ENCODE results near the gene LRRC2. TPM values are rescaled to one million over a fixed set of nuclear protein-coding genes. Genes with fewer than 3 reads are reported as not detected.

The LRRC2 gene
- total and polyA plus RNA-seq, 5 donors from 2014 or later, result 1.2 to 3.8 (median 2.4) TPM

GRCh38 chr3:46508850-46509591 lies 57.1 kb downstream of the LRRC2 start:
- H3K4me3 ChIP-seq (ENCODE audit: low read depth, low read length), result no peak overlapping the region
- Mint-ChIP-seq H3K4me1 (peaks cover 0 to 8% (median 2%) of the 10 kb centered on the region in 4 donors), H3K36me3 (no peaks in the 10 kb centered on the region), H3K27ac (no peak overlapping the region), H3K9me3 (peaks cover 0 to 3% (median 0%) of the 10 kb centered on the region in 7 donors), H3K4me3 (no peak overlapping the region), H3K27me3 (peaks cover 5% of the 10 kb centered on the region)
- no peaks in the 10 kb centered on the region for H3K27me3 ChIP-seq (ENCODE audit: control insufficient read depth, insufficient read depth, low read length)
- DNase-seq (no peak), ATAC-seq (ENCODE audit: low read depth in 2 of 2) (no peak)
- no peaks in the 10 kb centered on the region for H3K4me1 ChIP-seq (ENCODE audit: control insufficient read depth, insufficient read depth, low read length, poor library complexity, severe bottlenecking)
- H3K27ac ChIP-seq (ENCODE audit: insufficient read depth, low read length, poor library complexity, severe bottlenecking), result no peak overlapping the region
- H3K36me3 ChIP-seq (ENCODE audit: control insufficient read depth, insufficient read depth, low read length), result no peaks in the 10 kb centered on the region
- H3K9me3 ChIP-seq (ENCODE audit: control insufficient read depth in 2 of 2, low read length in 2 of 2), result no peaks in the 10 kb centered on the region

- H3K27ac ChIP-seq (ENCODE audit: insufficient read depth, low read length, poor library complexity, severe bottlenecking), result no peak overlapping the region
- H3K36me3 Mint-ChIP-seq, result peaks cover 3% of the 10 kb centered on the region
- no peaks in the 10 kb centered on the region for H3K4me1 ChIP-seq (ENCODE audit: control insufficient read depth, insufficient read depth, low read length, poor library complexity, severe bottlenecking)
- no peaks in the 10 kb centered on the region for H3K9me3 ChIP-seq (ENCODE audit: control insufficient read depth in 2 of 2, low read length in 2 of 2)
- H3K9me3 Mint-ChIP-seq, result peaks cover 0 to 2% (median 0%) of the 10 kb centered on the region in 7 donors
- H3K4me3 Mint-ChIP-seq, result no peak overlapping the region
- ATAC-seq (ENCODE audit: low read depth in 2 of 2) (no peak), DNase-seq (no peak)
- no peak overlapping the region for H3K27ac Mint-ChIP-seq
- no peak overlapping the region for H3K4me3 ChIP-seq (ENCODE audit: low read depth, low read length)
- H3K36me3 ChIP-seq (ENCODE audit: control insufficient read depth, insufficient read depth, low read length), result no peaks in the 10 kb centered on the region
- H3K4me1 Mint-ChIP-seq, result peaks cover 0 to 9% (median 4%) of the 10 kb centered on the region in 4 donors
- H3K27me3 Mint-ChIP-seq, result no peaks in the 10 kb centered on the region
- H3K27me3 ChIP-seq (ENCODE audit: control insufficient read depth, insufficient read depth, low read length), result no peaks in the 10 kb centered on the region
Observed at GRCh38 chr3:46506526-46506925, 59.6 kb downstream of the LRRC2 start.

GRCh38 chr3:46505953-46506352 lies 60.1 kb downstream of the LRRC2 start:
- Histone ChIP-seq H3K27ac (ENCODE audit: insufficient read depth, low read length, poor library complexity, severe bottlenecking) (no peak overlapping the region), H3K9me3 (ENCODE audit: control insufficient read depth in 2 of 2, low read length in 2 of 2) (no peaks in the 10 kb centered on the region), H3K27me3 (ENCODE audit: control insufficient read depth, insufficient read depth, low read length) (no peaks in the 10 kb centered on the region), H3K4me3 (ENCODE audit: low read depth, low read length) (no peak overlapping the region), H3K36me3 (ENCODE audit: control insufficient read depth, insufficient read depth, low read length) (no peaks in the 10 kb centered on the region), H3K4me1 (ENCODE audit: control insufficient read depth, insufficient read depth, low read length, poor library complexity, severe bottlenecking) (no peaks in the 10 kb centered on the region)
- no peaks in the 10 kb centered on the region for H3K27me3 Mint-ChIP-seq
- H3K4me1 Mint-ChIP-seq, result peaks cover 0 to 9% (median 4%) of the 10 kb centered on the region in 4 donors
- no peak for ATAC-seq (ENCODE audit: low read depth in 2 of 2)
- H3K36me3 Mint-ChIP-seq, result peaks cover 3% of the 10 kb centered on the region
- DNase-seq, result no peak
- H3K4me3 Mint-ChIP-seq, result no peak overlapping the region
- H3K9me3 Mint-ChIP-seq, result peaks cover 0 to 2% (median 0%) of the 10 kb centered on the region in 7 donors
- H3K27ac Mint-ChIP-seq, result no peak overlapping the region

GRCh38 chr3:46504789-46505188 lies 61.3 kb downstream of the LRRC2 start:
- DNase-seq (peak in 1 of 3 donors; percentile 25), ATAC-seq (ENCODE audit: low read depth in 2 of 2) (no peak)
- Mint-ChIP-seq H3K36me3 (peaks cover 3% of the 10 kb centered on the region), H3K9me3 (peaks cover 0 to 2% (median 0%) of the 10 kb centered on the region in 7 donors), H3K27me3 (no peaks in the 10 kb centered on the region), H3K27ac (no peak overlapping the region), H3K4me3 (no peak overlapping the region), H3K4me1 (peaks cover 0 to 11% (median 4%) of the 10 kb centered on the region in 4 donors)
- Histone ChIP-seq H3K36me3 (ENCODE audit: control insufficient read depth, insufficient read depth, low read length) (no peaks in the 10 kb centered on the region), H3K4me1 (ENCODE audit: control insufficient read depth, insufficient read depth, low read length, poor library complexity, severe bottlenecking) (no peaks in the 10 kb centered on the region), H3K4me3 (ENCODE audit: low read depth, low read length) (no peak overlapping the region), H3K27me3 (ENCODE audit: control insufficient read depth, insufficient read depth, low read length) (no peaks in the 10 kb centered on the region), H3K27ac (ENCODE audit: insufficient read depth, low read length, poor library complexity, severe bottlenecking) (no peak overlapping the region), H3K9me3 (ENCODE audit: control insufficient read depth in 2 of 2, low read length in 2 of 2) (no peaks in the 10 kb centered on the region)

- peaks cover 0 to 2% (median 0%) of the 10 kb centered on the region in 7 donors for H3K9me3 Mint-ChIP-seq
Observed at GRCh38 chr3:46503200-46503874, 62.8 kb downstream of the LRRC2 start.

GRCh38 chr3:46501702-46502101 lies 64.4 kb downstream of the LRRC2 start:
- peaks cover 0 to 2% (median 0%) of the 10 kb centered on the region in 7 donors for H3K9me3 Mint-ChIP-seq
- peaks cover 0 to 13% (median 7%) of the 10 kb centered on the region in 4 donors for H3K4me1 Mint-ChIP-seq
- Histone ChIP-seq H3K27ac (ENCODE audit: insufficient read depth, low read length, poor library complexity, severe bottlenecking) (no peak overlapping the region), H3K36me3 (ENCODE audit: control insufficient read depth, insufficient read depth, low read length) (no peaks in the 10 kb centered on the region), H3K9me3 (ENCODE audit: control insufficient read depth in 2 of 2, low read length in 2 of 2) (no peaks in the 10 kb centered on the region), H3K4me3 (ENCODE audit: low read depth, low read length) (no peak overlapping the region), H3K4me1 (ENCODE audit: control insufficient read depth, insufficient read depth, low read length, poor library complexity, severe bottlenecking) (peaks cover 3% of the 10 kb centered on the region), H3K27me3 (ENCODE audit: control insufficient read depth, insufficient read depth, low read length) (no peaks in the 10 kb centered on the region)
- H3K27ac Mint-ChIP-seq, result no peak overlapping the region
- ATAC-seq (ENCODE audit: low read depth in 2 of 2) (no peak), DNase-seq (no peak)
- peaks cover 3% of the 10 kb centered on the region for H3K36me3 Mint-ChIP-seq
- H3K27me3 Mint-ChIP-seq, result peaks cover 4% of the 10 kb centered on the region
- H3K4me3 Mint-ChIP-seq, result no peak overlapping the region

More at GRCh38 chr3:46503200-46503874, 62.8 kb downstream of the LRRC2 start:
- Histone ChIP-seq H3K27me3 (ENCODE audit: control insufficient read depth, insufficient read depth, low read length) (no peaks in the 10 kb centered on the region), H3K36me3 (ENCODE audit: control insufficient read depth, insufficient read depth, low read length) (no peaks in the 10 kb centered on the region), H3K4me1 (ENCODE audit: control insufficient read depth, insufficient read depth, low read length, poor library complexity, severe bottlenecking) (no peaks in the 10 kb centered on the region), H3K27ac (ENCODE audit: insufficient read depth, low read length, poor library complexity, severe bottlenecking) (no peak overlapping the region), H3K4me3 (ENCODE audit: low read depth, low read length) (no peak overlapping the region), H3K9me3 (ENCODE audit: control insufficient read depth in 2 of 2, low read length in 2 of 2) (no peaks in the 10 kb centered on the region)
- no peak for DNase-seq
- no peak overlapping the region for H3K4me3 Mint-ChIP-seq
- no peak overlapping the region for H3K27ac Mint-ChIP-seq
- H3K36me3 Mint-ChIP-seq, result peaks cover 3% of the 10 kb centered on the region
- peaks cover 4% of the 10 kb centered on the region for H3K27me3 Mint-ChIP-seq
- peaks cover 0 to 11% (median 4%) of the 10 kb centered on the region in 4 donors for H3K4me1 Mint-ChIP-seq
- no peak for ATAC-seq (ENCODE audit: low read depth in 2 of 2)

- H3K27me3 Mint-ChIP-seq, result peaks cover 4% of the 10 kb centered on the region
- ATAC-seq (ENCODE audit: low read depth in 2 of 2) (no peak), DNase-seq (no peak)
- peaks cover 3% of the 10 kb centered on the region for H3K4me1 ChIP-seq (ENCODE audit: control insufficient read depth, insufficient read depth, low read length, poor library complexity, severe bottlenecking)
- peaks cover 0 to 2% (median 0%) of the 10 kb centered on the region in 7 donors for H3K9me3 Mint-ChIP-seq
- no peaks in the 10 kb centered on the region for H3K9me3 ChIP-seq (ENCODE audit: control insufficient read depth in 2 of 2, low read length in 2 of 2)
- H3K4me3 Mint-ChIP-seq, result peak overlapping the region in 1 of 4 donors; percentile 7
- no peak overlapping the region for H3K4me3 ChIP-seq (ENCODE audit: low read depth, low read length)
- peaks cover 3% of the 10 kb centered on the region for H3K36me3 Mint-ChIP-seq
- H3K27me3 ChIP-seq (ENCODE audit: control insufficient read depth, insufficient read depth, low read length), result no peaks in the 10 kb centered on the region
- H3K27ac ChIP-seq (ENCODE audit: insufficient read depth, low read length, poor library complexity, severe bottlenecking), result no peak overlapping the region
- peaks cover 0 to 14% (median 11%) of the 10 kb centered on the region in 4 donors for H3K4me1 Mint-ChIP-seq
- no peaks in the 10 kb centered on the region for H3K36me3 ChIP-seq (ENCODE audit: control insufficient read depth, insufficient read depth, low read length)
- no peak overlapping the region for H3K27ac Mint-ChIP-seq
Observed at GRCh38 chr3:46500656-46501635, 65.2 kb downstream of the LRRC2 start.

Data from CD4-positive, CD25-positive, alpha-beta regulatory T cell (primary cell).